K562 treated with DMSO at 1 percent for 12 hours (cell line): Measurements from ENCODE around the gene RIOK2. TPM values are rescaled to one million over a fixed set of nuclear protein-coding genes. Genes with fewer than 3 reads are reported as not detected.

Source experiments
- total RNA-seq: library from RNA; unstranded; fragments of 300-600 nt; gene quantifications from 2 replicates; pipeline ENCODE4 v1.2.3, GENCODE V29; 2022; ENCODE audit not compliant: insufficient read depth

Gene RIOK2
- total RNA-seq, result 8.1 and 14.7 TPM in 2 replicates

GRCh38 chr5:97183100-97183929 is at the start of gene RIOK2:
Gene RIOK2 (minus strand): TSS chr5:97183247. CDS start chr5:97183191, 56 bp downstream.

DNA sequence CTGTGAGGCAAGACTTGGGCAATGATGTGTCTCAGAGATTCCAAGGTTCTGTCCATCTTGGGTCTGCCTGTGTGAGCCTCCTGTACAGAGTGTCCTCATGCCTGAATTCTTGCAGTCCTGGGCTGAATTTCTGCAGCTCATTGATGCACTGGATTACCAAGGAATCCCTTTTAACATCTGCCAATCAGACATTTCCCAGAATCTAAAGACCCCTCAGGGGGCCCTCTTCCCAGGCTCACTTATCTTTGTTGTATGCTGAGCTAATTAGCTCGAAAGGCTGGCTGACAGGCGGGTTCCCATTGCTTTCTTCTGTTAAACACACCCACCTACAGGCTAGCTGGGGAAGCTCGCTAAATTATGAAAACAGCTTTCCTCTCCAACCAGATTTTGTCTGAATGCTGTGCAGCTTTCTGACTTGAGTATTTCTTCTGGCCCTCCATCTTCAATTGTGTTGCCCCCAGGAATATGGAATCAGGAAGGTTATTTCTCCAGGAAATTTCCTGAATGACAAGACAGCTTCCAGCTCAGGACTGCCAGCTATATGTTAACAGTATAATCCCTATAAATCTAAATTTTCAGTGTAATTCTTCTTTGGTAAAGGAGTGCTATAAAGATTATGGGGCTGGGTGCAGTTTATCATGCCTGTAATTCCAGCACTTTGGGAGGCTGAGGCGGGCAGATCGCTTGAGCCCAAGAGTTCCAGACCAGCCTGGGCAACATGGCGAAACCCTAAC is 40.4 kb downstream of the RIOK2 start, which contains the start of gene LIX1:
TSS of gene LIX1 (minus strand) at position 91 of the 734 bp plus-strand sequence. CDS start at position 56, 35 bp downstream.

Other genes with a start within 250 kb of the RIOK2 start
- gene LNPEP, start 247.2 kb downstream of the RIOK2 start, total RNA-seq, result 1.6 and 11.9 TPM in 2 replicates
- 0.14 TPM in 1 of 2 replicates, not detected in the other for gene LIX1, start 40.6 kb downstream of the RIOK2 start, total RNA-seq